HG02870 (cell line): Measurements from ENCODE around the gene SEPTIN10.
"Not testable (repeated sequence)": the region's sequence is repeated elsewhere in the genome, so short reads cannot be mapped to it uniquely, and the experiment has no call there.

Experiments used
- ATAC-seq: cut with Tn5 transposase; IDR thresholded peaks from one replicate; pipeline ENCODE4 v1.9.1; 2021; ENCODE audit warnings: mild to moderate bottlenecking, moderate library complexity; ENCODE audit not compliant: unreplicated experiment

Gene SEPTIN10

GRCh38 chr2:109635426-109636304, 21.9 kb upstream of the SEPTIN10 start:
- no peak for ATAC-seq

DNA sequence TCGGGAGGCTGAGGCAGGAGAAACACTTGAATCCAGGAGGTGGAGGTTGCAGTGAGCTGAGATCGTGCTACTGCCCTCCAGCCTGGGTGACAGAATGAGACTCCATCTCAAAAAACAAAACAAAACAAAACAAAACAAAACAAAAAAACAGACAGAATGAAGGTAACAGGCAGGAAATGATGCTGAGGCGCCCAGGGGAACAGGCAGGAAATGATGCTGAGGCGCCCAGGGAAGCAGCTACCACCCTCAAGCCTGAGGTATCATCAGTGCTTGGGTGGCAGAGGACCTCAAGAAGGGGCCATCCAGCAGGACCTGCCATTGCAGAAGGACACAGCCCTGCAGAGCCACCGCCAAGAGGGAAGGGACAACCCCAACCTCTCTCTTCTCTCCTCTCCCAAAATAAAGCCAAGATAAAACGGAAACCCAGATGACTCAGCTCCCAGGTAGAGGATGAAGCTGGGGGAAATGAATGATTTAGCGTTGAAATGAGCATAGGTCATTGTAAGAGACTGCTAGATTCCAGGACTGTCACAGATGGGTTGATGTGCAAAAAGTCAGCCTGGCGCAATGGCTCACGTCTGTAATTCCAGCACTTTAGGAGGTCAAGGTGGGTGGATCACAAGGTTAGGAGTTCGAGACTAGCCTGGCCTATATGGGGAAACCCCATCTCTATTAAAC, 19.7 kb upstream of the SEPTIN10 start:
- no peak for ATAC-seq

- no peak for ATAC-seq
Measured at GRCh38 chr2:109632158-109632789, 18.5 kb upstream of the SEPTIN10 start.

GRCh38 chr2:109631741-109632140, 18.0 kb upstream of the SEPTIN10 start:
- ATAC-seq = no peak

DNA sequence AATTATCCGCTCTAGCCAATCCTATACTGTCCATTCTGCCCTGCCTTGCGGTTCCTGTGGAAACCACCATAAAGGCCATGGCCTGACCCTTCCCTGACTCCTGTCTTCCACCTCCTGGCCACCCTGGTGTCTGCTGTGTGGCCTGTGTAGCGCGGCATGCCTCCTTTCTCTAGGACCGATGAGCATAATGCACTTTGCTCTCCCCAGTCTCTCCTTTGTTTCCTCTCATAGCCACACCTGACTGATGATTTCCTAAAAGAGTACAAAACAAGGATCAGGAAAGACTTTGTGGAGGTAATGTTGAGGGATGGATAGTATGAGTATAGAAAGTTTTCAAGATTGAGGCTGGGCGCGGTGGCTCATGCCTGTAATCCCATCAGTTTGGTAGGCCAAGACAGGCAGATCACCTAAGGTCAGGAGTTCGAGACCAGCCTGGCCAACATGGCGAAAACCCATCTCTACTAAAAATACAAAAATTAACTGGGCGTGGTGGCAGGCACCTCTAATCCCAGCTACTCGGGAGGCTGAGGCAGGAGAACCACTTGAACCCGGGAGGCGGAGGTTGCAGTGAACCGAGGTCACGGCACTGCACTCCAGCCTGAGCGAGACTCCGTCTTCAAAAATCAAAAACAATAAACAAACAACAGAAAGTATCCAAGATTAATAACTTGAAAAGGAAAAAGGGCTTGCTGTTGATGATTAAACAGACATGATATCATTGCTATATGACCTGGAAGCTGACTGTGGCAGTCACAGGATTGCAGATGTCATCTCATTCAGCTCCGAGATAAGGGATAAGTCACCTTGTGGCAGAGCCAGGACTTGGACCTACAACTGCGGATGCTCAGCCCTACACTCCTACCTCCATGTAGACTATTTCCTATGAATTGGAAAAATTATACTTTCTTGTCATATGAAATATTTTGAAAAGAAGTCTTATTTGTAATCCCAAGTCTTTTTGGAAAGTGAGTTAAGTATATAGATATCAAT, 17.0 kb upstream of the SEPTIN10 start:
- no peak for ATAC-seq

DNA sequence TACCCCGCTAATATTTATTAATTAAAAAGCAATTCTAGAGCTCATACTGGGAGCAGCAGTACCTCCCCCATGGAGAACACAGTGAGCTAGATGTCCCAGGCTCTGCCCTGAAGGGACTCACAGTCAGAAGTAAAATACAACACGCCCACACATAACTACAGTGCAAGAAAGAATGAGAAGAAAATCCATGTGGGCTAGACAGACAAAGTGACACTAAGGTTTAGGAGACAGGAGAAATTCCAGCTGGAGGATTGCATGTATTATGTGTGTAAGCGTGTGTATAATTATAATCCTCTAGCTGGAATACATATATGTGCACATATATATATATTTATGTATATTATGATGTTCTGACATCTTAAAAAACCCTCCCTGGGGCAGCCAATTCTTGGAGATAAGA, 16.1 kb upstream of the SEPTIN10 start:
- no peak for ATAC-seq

- ATAC-seq = not testable (repeated sequence)
Measured at GRCh38 chr2:109628321-109628720, 14.6 kb upstream of the SEPTIN10 start.

DNA sequence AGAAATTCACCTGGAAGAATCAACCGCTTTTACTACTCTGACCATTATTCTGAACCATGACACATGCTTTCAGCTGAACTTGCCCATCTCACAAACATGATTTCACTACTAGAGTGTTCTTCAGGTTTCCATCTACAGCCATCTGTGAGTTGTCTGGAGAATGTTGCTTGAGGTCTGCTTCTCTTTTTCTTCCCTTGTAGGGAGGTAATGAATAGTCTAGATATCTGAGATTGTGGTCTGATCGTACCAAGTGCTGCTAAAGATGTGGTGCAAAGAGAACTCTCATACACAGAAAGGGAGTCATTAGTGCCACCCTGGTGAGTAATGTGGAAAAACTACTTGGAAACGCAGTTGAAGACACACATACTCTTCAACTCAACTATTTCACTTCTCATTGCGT, 10.6 kb upstream of the SEPTIN10 start:
- peak; percentile 44 for ATAC-seq

DNA sequence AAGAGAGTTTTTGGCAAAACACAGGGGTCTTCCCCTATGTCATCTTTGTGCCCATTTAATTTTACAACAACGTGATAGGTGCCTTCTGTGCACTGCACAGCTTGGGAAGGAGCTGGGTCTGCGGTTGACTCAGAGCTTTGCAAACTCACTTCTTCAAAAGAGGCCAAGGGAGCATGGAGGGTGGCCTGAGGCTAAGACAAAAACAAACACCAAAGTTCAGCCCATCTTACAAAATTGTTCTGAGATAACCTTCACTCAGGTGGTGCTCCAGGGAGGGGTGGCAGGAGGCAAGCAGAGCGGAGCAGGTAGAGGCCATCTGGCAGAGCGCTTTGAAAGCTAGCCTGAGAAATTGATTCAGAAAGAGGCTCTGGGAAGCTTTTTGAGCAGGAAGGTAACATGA, 10.2 kb upstream of the SEPTIN10 start:
- ATAC-seq = no peak

- no peak for ATAC-seq
Measured at GRCh38 chr2:109623297-109623696, 9.5 kb upstream of the SEPTIN10 start.

GRCh38 chr2:109619032-109619615, 5.4 kb upstream of the SEPTIN10 start:
- no peak for ATAC-seq

- ATAC-seq = no peak
Measured at GRCh38 chr2:109616184-109616583, 2.4 kb upstream of the SEPTIN10 start.

GRCh38 chr2:109615637-109616144, 1.9 kb upstream of the SEPTIN10 start:
- no peak for ATAC-seq

- ATAC-seq = no peak
Measured at GRCh38 chr2:109614715-109615636, 1.2 kb upstream of the SEPTIN10 start.

DNA sequence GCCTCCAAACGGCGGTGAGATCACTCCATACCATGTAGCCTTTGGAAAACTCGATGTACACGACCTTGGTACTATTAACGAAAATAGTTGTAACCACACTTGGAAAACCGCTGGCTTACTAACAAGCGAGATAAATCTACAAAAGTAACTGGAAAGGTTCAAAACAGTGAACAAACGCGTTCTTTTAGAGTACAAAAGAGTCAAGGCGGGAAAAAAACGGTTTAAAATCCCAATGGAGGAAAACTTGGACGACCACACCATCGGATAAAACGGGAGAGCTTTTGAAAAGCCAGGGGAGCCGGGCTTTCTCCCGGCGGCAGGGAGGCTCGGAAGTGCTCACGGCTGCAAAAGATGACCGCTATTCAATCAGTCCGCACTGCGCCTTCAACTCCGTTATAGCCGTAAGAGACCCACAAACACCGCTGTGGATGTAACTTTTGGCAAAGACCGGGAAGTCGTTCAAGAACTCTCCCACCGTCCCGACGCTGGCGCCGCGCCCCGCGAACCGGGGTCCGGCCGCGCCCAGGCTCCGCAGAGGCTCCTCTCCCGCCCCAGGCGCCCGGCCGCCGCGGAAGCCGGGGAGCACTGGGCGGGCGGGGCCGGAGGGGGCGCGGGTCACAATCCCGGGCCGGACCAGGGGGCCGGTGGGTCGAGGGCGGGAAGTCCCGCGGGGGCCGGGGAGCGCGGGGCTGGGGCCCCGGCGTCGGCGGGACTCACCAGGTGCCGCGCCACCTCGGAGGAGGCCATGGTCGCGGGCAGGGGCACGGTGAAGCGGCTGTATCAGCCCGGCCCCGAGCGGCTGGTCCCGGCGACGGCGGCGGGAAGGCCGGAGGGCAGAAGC, 465 bp downstream of the SEPTIN10 start:
- no peak for ATAC-seq

DNA sequence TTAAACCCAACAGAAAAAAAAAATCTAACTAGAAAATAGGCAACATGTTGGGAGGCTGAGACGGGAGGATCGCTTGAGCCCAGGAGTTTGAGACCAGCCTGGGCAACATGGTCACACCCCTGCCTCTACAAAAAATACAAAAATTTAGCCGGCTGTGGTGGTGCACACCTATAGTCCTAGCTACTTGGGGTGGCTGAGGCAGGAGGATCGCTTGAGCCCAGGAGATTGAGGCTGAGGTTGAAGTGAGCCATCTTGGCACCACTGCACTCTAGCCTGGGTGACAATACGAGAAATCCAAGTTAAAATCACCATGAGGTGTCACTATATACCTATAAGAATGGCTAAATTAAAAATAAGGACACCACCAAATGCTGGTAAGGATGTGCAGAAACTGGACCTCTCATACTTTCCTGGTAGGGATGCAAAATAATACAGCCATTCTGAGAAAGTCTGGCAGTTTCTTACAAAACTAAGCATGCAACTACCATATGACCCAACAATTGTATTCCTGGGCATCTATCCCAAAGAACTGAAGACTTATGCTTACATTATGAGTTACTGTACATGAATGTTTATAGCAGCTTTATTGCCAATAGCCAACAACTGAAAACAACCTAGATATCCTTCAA, 2.2 kb downstream of the SEPTIN10 start:
- ATAC-seq = no peak

DNA sequence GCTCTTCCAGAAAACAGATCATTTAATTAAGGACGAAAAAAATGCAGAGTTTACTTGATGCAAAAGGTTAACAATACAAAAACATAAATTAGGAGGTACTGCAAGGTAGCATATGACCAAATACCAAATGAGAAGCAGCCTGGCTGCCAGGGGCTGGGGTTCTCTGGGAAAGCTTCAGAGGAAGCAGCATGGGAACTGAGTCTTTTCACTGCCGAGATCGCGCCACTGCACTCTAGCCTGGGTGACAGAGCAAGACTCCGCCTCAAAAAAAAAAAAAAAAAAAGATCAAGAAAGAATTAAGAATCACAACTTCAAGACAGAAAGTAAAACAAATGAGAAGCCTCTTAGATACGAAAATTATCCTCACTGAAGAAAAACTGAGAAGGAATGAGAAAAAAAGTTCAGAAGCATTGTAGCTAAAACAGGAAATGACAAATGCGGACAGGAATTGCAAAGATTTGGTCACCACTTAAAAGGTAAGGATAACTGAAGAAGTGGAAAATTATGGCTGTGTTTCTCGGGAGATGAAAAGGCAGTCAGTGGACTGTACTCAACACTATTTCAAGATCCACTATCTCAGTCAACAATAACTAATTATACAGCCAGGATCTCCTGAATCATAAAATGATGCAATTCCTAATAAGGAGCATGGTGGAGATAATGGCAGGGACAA, 4.3 kb downstream of the SEPTIN10 start:
- ATAC-seq = no peak
